SK-N-SH treated with all-trans-retinoic acid at 6 μM for 48 hours (cell line): ENCODE measurements around the gene RNU1-4.
"Not testable (repeated sequence)": the region's sequence is repeated elsewhere in the genome, so short reads cannot be mapped to it uniquely, and the experiment has no call there.

Experiments used
- CSDC2 ChIP-seq: fragments of 250-450 bp; sonication (Bioruptor Pico); IDR thresholded peaks from 2 replicates; pipeline ENCODE4 v1.5.0; 2020; ENCODE audit warnings: mild to moderate bottlenecking, moderate library complexity
- ISL1 ChIP-seq: fragments of 250-450 bp; sonication (Bioruptor Pico); IDR thresholded peaks from 2 replicates; pipeline ENCODE4 v2.1.2; 2022; ENCODE audit warnings: mild to moderate bottlenecking, moderate library complexity
- RARB ChIP-seq: fragments of 250-450 bp; sonication (Bioruptor Pico); IDR thresholded peaks from 2 replicates; pipeline ENCODE4 v1.8.0; 2021; ENCODE audit warnings: mild to moderate bottlenecking, moderate library complexity
- TF ChIP-seq, protein P1 (sequence below): fragments of 250-450 bp; sonication (Bioruptor Pico); IDR thresholded peaks from 2 replicates; pipeline ENCODE4 v1.8.0; 2020; ENCODE audit warnings: mild to moderate bottlenecking, moderate library complexity, borderline replicate concordance

DNA sequence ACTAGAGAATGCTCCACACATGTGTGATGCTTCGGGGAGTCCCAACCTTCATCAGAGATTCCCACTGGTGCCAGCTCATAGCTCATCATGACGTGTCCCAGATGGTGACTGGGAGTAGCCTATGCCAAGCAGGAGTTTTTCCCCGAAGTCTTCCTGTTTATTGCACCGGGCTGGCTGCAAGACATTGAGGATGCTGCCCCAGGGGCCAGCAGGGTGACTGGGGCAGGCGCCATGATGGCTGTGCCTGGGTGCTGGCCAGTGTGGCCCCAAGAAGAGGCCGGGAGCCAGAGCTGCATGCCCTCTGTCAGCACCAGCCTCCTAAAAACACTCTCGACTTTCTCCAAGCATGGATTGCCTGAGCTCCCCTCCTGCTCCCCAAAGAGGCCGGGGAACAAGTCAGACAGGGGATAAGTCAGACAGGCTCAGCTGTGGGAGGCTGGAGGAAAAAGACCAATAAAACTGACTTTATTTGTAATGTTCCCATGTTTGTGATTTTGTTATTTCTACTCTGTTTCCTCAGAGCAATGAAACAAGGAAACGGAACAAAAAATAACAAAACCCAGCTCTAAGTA lies 24.0 kb downstream of the RNU1-4 start:
- not testable (repeated sequence) for TF ChIP-seq RARB, ISL1, CSDC2 (CRISPR knock-in tag)
- TF ChIP-seq, protein P1, sequence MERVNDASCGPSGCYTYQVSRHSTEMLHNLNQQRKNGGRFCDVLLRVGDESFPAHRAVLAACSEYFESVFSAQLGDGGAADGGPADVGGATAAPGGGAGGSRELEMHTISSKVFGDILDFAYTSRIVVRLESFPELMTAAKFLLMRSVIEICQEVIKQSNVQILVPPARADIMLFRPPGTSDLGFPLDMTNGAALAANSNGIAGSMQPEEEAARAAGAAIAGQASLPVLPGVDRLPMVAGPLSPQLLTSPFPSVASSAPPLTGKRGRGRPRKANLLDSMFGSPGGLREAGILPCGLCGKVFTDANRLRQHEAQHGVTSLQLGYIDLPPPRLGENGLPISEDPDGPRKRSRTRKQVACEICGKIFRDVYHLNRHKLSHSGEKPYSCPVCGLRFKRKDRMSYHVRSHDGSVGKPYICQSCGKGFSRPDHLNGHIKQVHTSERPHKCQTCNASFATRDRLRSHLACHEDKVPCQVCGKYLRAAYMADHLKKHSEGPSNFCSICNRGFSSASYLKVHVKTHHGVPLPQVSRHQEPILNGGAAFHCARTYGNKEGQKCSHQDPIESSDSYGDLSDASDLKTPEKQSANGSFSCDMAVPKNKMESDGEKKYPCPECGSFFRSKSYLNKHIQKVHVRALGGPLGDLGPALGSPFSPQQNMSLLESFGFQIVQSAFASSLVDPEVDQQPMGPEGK (CRISPR knock-in tag), result not testable (repeated sequence)
